Measurements from ENCODE around the gene LRBA.
"Not testable (repeated sequence)": the region's sequence is repeated elsewhere in the genome, so short reads cannot be mapped to it uniquely, and the experiment has no call there.

Gene LRBA

GRCh38 chr4:150564967-150565366 is 450.1 kb downstream of the LRBA start:
- not testable (repeated sequence) for DNase-seq (ENCODE audit: low read depth)

GRCh38 chr4:150562751-150563150 is 452.3 kb downstream of the LRBA start:
- no peak for DNase-seq (ENCODE audit: low read depth)

- no peak for DNase-seq (ENCODE audit: low read depth)
These were observed 452.8 kb downstream of the LRBA start for GRCh38 chr4:150562250-150562649.

DNA sequence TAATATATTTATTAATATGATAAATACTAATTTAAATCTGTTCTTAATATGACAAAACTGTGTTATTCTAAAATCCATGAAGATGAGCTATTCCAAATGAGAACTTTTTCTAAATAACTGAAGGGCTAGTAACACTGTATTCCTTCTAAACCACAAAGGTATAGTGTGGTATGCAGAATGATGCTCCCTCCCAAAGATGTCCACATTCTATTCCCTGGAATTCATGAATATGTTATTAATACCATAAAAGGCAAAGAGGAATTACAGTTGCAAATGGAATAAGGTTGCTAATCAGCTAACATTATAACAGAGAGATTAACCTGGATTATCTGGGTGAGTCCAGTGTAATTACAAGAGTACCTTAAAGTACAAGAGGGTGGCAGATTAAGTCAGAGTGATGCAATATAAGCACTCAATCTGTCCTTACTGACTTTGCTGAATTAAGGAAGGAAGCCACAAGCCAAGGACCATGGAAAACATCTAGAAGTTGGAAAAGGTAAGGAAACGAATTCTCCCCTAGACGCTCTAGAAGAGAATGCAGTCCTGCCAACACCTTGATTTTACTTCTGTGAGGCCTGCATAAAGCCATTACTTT is 453.8 kb downstream of the LRBA start:
- no peak for DNase-seq (ENCODE audit: low read depth)

DNA sequence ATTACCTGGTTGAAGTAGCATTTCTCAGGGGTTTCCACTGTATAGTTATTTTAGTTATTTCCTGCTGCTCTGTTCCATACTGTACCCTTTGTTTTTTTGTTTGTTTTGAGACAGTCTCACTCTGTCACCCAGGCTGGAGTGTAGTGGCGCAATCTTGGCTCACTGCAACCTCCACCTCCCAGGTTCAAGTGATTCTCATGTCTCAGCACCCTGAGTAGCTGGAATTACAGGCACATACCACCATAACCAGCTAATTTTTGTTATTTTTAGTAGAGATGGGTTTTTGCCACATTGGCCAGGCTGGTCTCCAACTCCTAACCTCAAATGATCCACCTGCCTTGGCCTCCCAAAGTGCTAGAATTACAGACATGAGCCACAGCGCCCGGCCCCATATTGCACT is 457.3 kb downstream of the LRBA start:
- not testable (repeated sequence) for DNase-seq (ENCODE audit: low read depth)

- DNase-seq (ENCODE audit: low read depth), result no peak
These were observed 467.8 kb downstream of the LRBA start for GRCh38 chr4:150547154-150547838.

- no peak for DNase-seq (ENCODE audit: low read depth)
These were observed 468.8 kb downstream of the LRBA start for GRCh38 chr4:150546286-150546685.

DNA sequence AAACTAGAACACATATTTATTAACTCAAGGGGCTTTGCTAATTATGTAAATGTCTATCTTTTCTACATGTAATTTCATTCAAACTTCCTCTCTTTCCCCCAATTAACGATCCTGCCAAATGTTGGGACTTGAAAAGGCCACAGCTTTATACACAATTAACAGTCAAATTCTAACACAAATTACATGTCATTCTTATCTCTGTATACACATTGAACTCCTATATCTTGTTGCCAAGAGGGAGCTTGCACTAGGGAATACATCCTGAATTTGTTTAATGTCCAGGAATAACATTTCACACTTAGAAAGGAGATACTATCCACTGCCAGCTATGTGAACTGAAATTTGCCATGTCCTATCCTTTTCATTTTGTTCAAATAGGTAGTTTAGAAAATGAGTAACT is 472.0 kb downstream of the LRBA start:
- no peak for DNase-seq (ENCODE audit: low read depth)

GRCh38 chr4:150541681-150542080 is 473.4 kb downstream of the LRBA start:
- no peak for DNase-seq (ENCODE audit: low read depth)

DNA sequence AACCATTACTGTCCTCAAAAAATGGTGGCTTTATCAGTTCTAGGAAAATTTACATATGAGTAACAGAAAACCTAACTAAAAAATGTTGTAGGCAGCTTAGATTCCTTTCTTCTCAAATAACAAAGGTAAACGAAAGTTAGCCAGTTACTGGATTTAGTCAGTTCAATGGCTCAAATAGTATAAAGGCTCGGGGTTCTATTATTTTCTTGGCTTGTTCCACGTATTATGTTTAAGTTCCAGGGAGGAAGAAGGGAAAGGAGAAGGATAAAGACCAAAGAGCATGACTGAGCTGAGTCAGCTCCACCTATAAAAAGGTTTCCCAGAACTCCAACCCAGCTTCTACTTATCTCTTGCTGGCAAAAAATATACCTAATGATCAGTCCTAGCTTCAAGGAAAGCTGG is 474.1 kb downstream of the LRBA start:
- DNase-seq (ENCODE audit: low read depth), result no peak

DNA sequence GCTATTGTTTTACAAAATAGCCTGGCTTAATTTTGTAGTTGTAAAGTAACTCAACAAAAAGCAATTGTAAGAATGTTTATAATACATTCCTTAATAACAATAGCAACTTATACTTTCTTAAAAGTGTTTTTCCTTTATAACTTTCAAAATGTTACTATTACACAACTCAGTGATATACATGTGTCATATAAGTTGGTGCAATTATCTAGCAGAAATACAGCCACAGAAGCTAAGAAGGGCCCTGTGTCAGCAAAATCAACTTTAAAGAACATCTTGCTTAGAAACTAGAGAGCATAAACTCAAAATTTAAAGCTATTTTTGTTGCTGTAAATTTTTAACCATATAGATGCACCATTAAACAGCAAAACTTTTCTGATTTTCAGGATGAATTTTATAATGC is 474.5 kb downstream of the LRBA start:
- no peak for DNase-seq (ENCODE audit: low read depth)

- not testable (repeated sequence) for DNase-seq (ENCODE audit: low read depth)
These were observed 477.2 kb downstream of the LRBA start for GRCh38 chr4:150537911-150538310.

DNA sequence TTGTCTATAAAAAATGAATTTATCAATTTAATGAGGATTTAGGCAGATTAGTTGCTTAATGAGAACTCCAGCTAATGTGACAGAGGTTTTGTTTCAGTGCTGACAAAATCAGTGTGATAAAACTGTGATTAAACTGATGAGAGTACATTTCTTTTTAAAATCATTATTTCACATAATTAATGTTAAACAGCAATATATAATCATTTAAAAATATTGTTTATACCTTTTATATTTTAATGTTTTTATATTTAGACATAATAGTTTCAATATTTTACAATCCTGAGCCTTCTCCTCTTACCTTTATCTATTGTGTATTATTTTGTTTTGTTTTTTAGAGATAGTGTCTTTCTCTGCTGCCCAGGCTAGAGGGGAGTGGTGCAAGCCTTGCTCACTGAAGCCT is 480.3 kb downstream of the LRBA start:
- DNase-seq (ENCODE audit: low read depth), result no peak

GRCh38 chr4:150533673-150534072 is 481.4 kb downstream of the LRBA start:
- DNase-seq (ENCODE audit: low read depth), result no peak

DNA sequence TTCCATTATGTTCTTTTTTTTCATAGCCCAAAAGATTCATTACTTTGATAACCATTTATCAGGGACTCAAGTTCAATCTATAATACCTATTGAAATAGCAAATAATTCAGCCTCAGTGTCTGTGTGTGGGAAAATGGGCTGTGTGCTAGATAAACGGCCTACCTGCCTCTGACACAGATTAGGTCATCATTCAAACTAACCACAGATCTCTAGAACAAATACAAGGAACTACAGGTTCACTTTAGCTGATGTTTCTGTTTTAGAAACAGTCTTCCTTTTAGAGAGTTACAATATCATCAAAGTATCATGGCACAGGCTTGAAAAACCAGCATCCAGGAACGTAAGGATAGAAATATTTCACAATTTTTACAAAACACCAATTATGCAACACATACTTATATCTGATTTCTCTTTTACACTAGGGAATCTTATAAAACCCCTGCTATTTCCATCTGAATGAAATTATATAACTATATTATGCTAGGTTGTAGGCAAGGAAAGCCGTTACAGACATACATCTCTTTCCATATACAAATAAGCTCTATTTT is 489.7 kb downstream of the LRBA start:
- peak; percentile 21 for DNase-seq (ENCODE audit: low read depth)

GRCh38 chr4:150518559-150518958 is 496.5 kb downstream of the LRBA start:
- DNase-seq (ENCODE audit: low read depth), result peak; percentile 64

- DNase-seq (ENCODE audit: low read depth), result no peak
These were observed 499.9 kb downstream of the LRBA start for GRCh38 chr4:150515135-150515534.

DNA sequence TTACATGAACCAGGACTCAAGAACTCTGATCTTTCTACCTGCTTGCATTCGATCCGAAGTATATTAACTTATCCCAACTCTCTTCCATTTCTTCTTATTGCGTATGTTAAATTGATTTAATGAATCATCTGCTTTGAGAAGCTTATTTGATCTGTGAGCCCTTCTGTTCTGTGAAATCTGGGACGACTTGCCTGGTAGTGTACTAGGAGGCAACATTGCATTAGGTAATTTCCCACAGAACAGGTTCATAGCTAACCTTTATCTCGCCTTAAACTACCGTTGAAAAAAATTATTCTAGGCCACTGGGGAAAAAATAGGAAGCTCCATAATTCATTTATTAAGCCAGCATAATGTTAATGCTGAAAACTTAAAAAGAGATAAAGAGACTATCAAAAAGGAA is 500.4 kb downstream of the LRBA start:
- DNase-seq (ENCODE audit: low read depth), result no peak

- peak; percentile 91 for DNase-seq (ENCODE audit: low read depth)
These were observed 504.8 kb downstream of the LRBA start for GRCh38 chr4:150510176-150510865.

DNA sequence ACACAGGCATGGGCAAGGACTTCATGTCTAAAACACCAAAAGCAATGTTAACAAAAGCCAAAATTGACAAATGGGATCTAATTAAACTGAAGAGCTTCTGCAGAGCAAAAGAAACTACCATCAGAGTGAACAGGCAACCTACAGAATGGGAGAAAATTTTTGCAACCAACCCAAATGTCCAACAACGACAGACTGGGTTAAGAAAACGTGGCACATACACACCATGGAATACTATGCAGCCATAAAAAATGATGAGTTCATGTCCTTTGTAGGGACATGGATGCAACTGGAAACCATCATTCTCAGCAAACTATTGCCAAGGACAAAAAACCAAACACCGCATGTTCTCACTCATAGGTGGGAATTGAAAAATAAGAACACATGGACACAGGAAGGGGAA is 507.4 kb downstream of the LRBA start:
- DNase-seq (ENCODE audit: low read depth), result not testable (repeated sequence)

- peak; percentile 31 for DNase-seq (ENCODE audit: low read depth)
These were observed 513.1 kb downstream of the LRBA start for GRCh38 chr4:150501983-150502382.

- peak; percentile 96 for DNase-seq (ENCODE audit: low read depth)
These were observed 513.9 kb downstream of the LRBA start for GRCh38 chr4:150501009-150501727.

All from amniotic epithelial cell (primary cell).